SH-SY5Y (cell line): Measurements from ENCODE around the gene ITGB1.

Source experiments
- GATA2 ChIP-seq: IDR thresholded peaks from 2 replicates; pipeline ENCODE4 v1.6.1; 2011; ENCODE audit warnings: mild to moderate bottlenecking, low read depth, low read length
- GATA3 ChIP-seq: IDR thresholded peaks from 2 replicates; pipeline ENCODE4 v1.6.1; 2011; ENCODE audit warnings: low read depth, mild to moderate bottlenecking, low read length, moderate library complexity

DNA sequence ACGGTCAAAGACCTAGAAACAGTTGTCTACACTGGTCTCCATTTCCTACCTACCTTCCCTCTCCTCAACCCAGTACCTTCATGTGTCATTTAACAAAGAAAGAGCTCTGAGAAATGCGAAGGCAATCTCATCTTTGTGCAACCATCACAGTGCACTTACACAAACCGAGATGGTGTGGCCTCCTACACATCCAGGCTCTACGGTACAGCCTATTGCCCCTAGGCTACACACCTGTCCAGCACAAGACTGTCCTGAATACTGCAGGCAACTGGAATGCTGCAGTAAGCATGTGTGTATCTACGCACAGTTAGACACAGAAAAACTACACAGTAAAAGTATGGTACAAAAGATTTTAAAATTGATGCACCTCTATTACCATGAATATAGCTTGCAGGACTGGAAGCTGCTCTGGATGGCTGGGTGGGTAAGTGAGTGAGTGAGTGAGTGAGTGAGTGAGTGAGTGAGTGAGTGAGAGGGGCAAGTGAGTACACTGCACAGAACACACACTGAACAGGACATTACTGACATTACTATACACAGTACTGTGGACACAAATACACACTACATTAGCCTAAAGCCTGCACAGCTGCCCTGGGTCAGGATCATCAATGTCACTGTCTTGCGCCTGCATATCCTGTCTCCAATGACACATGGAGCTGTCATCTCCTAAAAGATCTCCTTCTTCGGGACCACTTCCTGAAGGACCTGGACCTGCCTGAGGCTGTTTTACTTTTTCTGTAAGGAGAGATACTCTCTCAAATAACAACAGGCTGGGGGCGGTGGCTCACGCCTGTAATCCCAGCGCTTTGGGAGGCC, 18.5 kb downstream of the ITGB1 start:
- TF ChIP-seq GATA3 (no peak), GATA2 (no peak)
